Heart left ventricle (tissue), 16 donors: ENCODE measurements around the gene OPRL1. TPM values are rescaled to one million over a fixed set of nuclear protein-coding genes. Genes with fewer than 3 reads are reported as not detected.

Experiments
- ATAC-seq, 4 donors: fragments of 200-7000 bp; cut with Tn5 transposase; one replicate each; pipeline ENCODE4 v1.9.1; 2020 to 2022; ENCODE audit warnings: moderate library complexity in 4 of 4, mild to moderate bottlenecking in 3 of 4, moderate number of reproducible peaks in 1 of 4
- DNase-seq, 5 donors: peaks; one replicate each; pipeline ENCODE4 v3.0.0-alpha.2; 2020
- H3K27ac ChIP-seq, 12 donors: fragments of 200-600 bp; sonication (generic) in 4 of 12; one replicate each; pipeline versions ENCODE4 v1.5.0 to v1.8.0; 2016 to 2022; ENCODE audit warnings: mild to moderate bottlenecking in 2 of 12
- H3K27me3 ChIP-seq, 9 donors: fragments of 200-600 bp; sonication (generic) in 2 of 9; one replicate each; pipeline versions ENCODE4 v1.5.1 to v1.8.0; 2016 to 2022; ENCODE audit warnings: mild to moderate bottlenecking in 3 of 9
- H3K36me3 ChIP-seq, 9 donors: fragments of 200-600 bp; sonication (generic) in 2 of 9; one replicate each; pipeline versions ENCODE4 v1.5.0 to v1.8.0; 2018 to 2022; ENCODE audit warnings: mild to moderate bottlenecking in 2 of 9
- H3K4me1 ChIP-seq, 12 donors: fragments of 200-600 bp; sonication (generic) in 4 of 12; one replicate each; pipeline versions ENCODE4 v1.5.0 to v1.8.0; 2016 to 2022; ENCODE audit warnings: mild to moderate bottlenecking in 3 of 12
- H3K4me3 ChIP-seq, 12 donors: fragments of 200-600 bp; sonication (generic) in 4 of 12; one replicate each; pipeline versions ENCODE4 v1.5.0 to v1.8.0; 2017 to 2022; ENCODE audit warnings: mild to moderate bottlenecking in 9 of 12, moderate library complexity in 4 of 12
- H3K9me3 ChIP-seq, 12 donors: fragments of 200-600 bp; sonication (generic) in 4 of 12; one replicate each; pipeline versions ENCODE4 v1.5.0 to v1.8.0; 2016 to 2022; ENCODE audit warnings: mild to moderate bottlenecking in 1 of 12
- POLR2A ChIP-seq, 2 donors: fragments of 450-650 bp; IDR thresholded peaks; one replicate each; pipeline ENCODE4 v1.6.1; 2017; ENCODE audit warnings: antibody characterized with exemption in 2 of 2, mild to moderate bottlenecking in 2 of 2, moderate library complexity in 2 of 2
- WGBS, 4 donors: extraction: QIAGEN DNeasy Blood & Tissue Kit in 2 of 4; methylation state at CpG; one replicate each; pipeline versions ENCODE4 v1.1.5 to v1.1.7; 2013 to 2018; 5-methylcytosine and 5-hydroxymethylcytosine counted together
- intact Hi-C, 10 donors: fragments of 100-400 bp; cut with DNase I; formaldehyde crosslinking; loops; one replicate each; pipeline versions ENCODE4 v1.11.1 to v1.14.2; 2022
- polyA plus RNA-seq, 2 donors: library from polyadenylated mRNA; stranded (reverse); fragments of 200-250 nt; gene quantifications; one replicate each; pipeline ENCODE4 v1.2.3, GENCODE V29; 2013
- total RNA-seq, 9 donors: library from RNA; depleted of rRNA in 2 of 9; stranded (reverse); fragments of >200 nt in 2 of 9; fragmentation: NEBNext Ultra II Directional in 3 of 9; extraction: Animal tissue kit (Norgen Biotek cat#: 25700) in 3 of 9; gene quantifications; one replicate each; pipeline versions ENCODE4 v1.1.0 to v1.2.4, GENCODE V29; 2016 to 2023
- TF ChIP-seq, protein P1 (sequence below), 12 donors: fragments of 200-600 bp; sonication (generic) in 4 of 12; IDR thresholded peaks; one replicate each; pipeline versions ENCODE4 v1.5.0 to v1.8.0; 2018 to 2022; ENCODE audit warnings: antibody characterized with exemption in 12 of 12, mild to moderate bottlenecking in 5 of 12
- donor health status: ischemic (EF 13 %, LVEDD 7.1; RV severe dilation, severe dysfunction).
- donor health status: healthy with polysubstance abuse.
- donor health status: DM: no; HTN: yes; CAD: no.
- donor health status: DM: no; HTN: no; CAD: no.
- donor health status: ischemic (EF 25% LVEDD 6.9; RV normal size, moderate dysfunction).
- donor health status: ischemic (EF 25% LVEDD 5.7; RV mildly dilated, moderate dysfunction).
- donor health status: healthy.
- donor health status: DM: yes; HTN: yes; CAD: no.
- donor health status: ischemic (EF 35%, LVEDD 5.7; RV mildly dilated, moderate dysfunction).
- donor health status: nonischemic (EF 11% LVEDD 7.7; RV severe dilation, severe dysfunction).
- donor health status: DM: yes; HTN: yes; CAD: no.
- donor health status: PGD.
- donor health status: ischemic (EF 29% LVEDD 5.4; RV normal size, mild dysfunction).
- donor health status: nonischemic (EF 23%, LVEDD 6.1; RV moderate dilation, normal function).

Gene OPRL1
- total and polyA plus RNA-seq, 11 donors: 0.18 to 1.9 (median 0.54) TPM

DNA sequence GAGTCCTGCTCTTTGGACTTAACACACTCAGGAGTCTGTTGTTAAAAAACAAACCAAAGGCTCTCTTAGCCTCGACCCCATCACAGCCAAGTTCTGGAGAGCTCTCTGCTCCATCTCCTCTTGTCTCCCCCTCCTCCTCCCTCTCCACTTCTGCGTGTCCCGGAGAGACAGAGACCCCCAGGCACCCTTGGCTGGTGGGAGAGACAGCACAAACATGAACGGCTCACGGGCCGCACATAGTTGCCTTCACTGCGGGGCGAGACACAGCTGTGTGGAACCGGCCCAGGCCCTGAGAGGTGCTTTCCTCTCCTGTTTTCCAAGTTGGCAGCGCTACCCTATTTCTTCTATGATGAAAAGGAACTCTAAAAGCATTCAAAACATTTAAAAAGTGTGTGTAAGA, 61.1 kb downstream of the OPRL1 start:
- TF ChIP-seq POLR2A (IDR thresholded peaks at IDR 0.05): no peak
- TF ChIP-seq, protein P1, sequence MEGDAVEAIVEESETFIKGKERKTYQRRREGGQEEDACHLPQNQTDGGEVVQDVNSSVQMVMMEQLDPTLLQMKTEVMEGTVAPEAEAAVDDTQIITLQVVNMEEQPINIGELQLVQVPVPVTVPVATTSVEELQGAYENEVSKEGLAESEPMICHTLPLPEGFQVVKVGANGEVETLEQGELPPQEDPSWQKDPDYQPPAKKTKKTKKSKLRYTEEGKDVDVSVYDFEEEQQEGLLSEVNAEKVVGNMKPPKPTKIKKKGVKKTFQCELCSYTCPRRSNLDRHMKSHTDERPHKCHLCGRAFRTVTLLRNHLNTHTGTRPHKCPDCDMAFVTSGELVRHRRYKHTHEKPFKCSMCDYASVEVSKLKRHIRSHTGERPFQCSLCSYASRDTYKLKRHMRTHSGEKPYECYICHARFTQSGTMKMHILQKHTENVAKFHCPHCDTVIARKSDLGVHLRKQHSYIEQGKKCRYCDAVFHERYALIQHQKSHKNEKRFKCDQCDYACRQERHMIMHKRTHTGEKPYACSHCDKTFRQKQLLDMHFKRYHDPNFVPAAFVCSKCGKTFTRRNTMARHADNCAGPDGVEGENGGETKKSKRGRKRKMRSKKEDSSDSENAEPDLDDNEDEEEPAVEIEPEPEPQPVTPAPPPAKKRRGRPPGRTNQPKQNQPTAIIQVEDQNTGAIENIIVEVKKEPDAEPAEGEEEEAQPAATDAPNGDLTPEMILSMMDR (IDR thresholded peaks at IDR 0.05): no peak
- Histone ChIP-seq H3K4me3 (no peak overlapping the region), H3K4me1 (no peaks in the 10 kb centered on the region), H3K27ac (no peak overlapping the region), H3K36me3 (no peaks in the 10 kb centered on the region), H3K27me3 (peaks cover 0 to 14% (median 0%) of the 10 kb centered on the region in 9 donors), H3K9me3 (peaks cover 0 to 10% (median 0%) of the 10 kb centered on the region in 12 donors)
- 76 to 84% (median 81%) methylated on average over 10 of the region's 10 CpGs for WGBS, 4 donors
- ATAC-seq (no peak), DNase-seq (peak in 1 of 5 donors; percentile 46)
- intact Hi-C loops: no loop called here

DNA sequence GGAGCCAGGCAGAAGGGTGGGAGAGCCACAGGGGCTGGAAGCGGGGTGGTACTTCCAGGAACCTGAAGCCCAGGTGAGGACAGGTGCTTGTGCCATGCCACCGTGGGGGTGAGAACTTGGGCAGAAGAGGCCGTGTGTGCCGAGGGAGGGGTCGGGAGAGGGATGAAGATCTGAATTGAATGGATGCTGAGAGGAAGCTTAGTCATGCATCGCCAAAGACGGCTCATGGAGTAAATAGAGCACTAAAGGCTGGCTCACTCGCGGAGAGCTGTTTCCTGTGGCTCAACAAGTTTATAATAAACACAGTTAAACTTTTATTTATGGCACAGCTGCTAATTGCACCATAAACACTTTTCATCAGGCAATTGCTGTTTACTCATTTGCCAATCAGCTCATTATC, 62.7 kb downstream of the OPRL1 start:
- Histone ChIP-seq H3K4me3 (no peak overlapping the region), H3K36me3 (no peaks in the 10 kb centered on the region), H3K27ac (no peak overlapping the region), H3K4me1 (no peaks in the 10 kb centered on the region), H3K9me3 (peaks cover 0 to 10% (median 0%) of the 10 kb centered on the region in 12 donors), H3K27me3 (peaks cover 0 to 20% (median 0%) of the 10 kb centered on the region in 9 donors)
- 45 to 61% (median 56%) methylated on average over 9 of the region's 9 CpGs for whole genome bisulfite sequencing, 4 donors
- peak in 2 of 5 donors; percentile 5 to 33 for DNase-seq
- intact Hi-C loops: no loop called here
- TF ChIP-seq POLR2A (IDR thresholded peaks at IDR 0.05): no peak
- TF ChIP-seq, protein P1 (IDR thresholded peaks at IDR 0.05): no peak
- no peak for ATAC-seq

DNA sequence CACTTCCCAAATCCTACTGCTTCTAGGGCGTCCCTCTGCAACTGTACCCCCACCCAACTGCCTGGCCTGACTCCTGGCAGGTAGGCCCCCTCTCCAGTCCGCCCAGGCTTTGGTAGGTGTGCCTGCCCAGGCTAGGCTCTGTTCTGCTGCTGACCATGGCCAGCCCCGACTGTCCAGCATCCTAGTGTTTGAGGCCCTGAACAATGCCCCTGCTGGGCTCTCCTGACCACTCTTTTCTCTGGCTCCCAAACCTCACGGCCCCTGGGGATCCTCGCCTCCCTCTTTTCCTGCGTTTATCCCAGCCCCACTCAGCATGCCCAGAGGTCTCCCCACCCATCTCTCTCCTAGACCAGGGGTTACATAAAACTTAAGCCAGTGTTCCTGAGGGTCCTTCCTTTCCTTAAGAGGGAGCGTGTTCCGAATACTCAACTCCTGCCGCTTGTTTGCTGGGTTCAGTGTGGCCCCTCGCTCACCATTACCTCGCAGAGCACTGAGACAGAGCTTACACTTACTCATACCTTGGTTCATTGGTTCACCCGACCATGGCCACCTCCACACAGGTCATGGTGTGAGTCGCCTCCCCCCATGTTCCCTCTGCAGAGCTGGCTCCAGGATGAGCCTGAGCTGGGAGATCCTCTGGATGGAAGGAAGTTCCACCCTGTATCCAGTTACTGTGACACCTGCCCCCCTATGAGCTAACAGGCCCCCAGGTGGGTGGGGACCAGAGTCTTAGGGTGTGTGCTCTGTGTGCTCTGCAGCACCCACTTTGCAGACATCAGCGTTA, 63.3 kb downstream of the OPRL1 start:
- peaks cover 0 to 26% (median 0%) of the 10 kb centered on the region in 9 donors for H3K27me3 ChIP-seq
- no peak for ATAC-seq
- DNase-seq: peak in 2 of 5 donors; percentile 7 to 40
- no peak overlapping the region for H3K4me3 ChIP-seq
- no peaks in the 10 kb centered on the region for H3K4me1 ChIP-seq
- H3K36me3 ChIP-seq: no peaks in the 10 kb centered on the region
- intact Hi-C loops: no loop called here
- peaks cover 0 to 10% (median 0%) of the 10 kb centered on the region in 12 donors for H3K9me3 ChIP-seq
- no peak overlapping the region for H3K27ac ChIP-seq
- 78 to 84% (median 82%) methylated on average over 14 of the region's 14 CpGs for WGBS, 4 donors
- TF ChIP-seq, protein P1 (IDR thresholded peaks at IDR 0.05): no peak
- TF ChIP-seq POLR2A (IDR thresholded peaks at IDR 0.05): no peak

DNA sequence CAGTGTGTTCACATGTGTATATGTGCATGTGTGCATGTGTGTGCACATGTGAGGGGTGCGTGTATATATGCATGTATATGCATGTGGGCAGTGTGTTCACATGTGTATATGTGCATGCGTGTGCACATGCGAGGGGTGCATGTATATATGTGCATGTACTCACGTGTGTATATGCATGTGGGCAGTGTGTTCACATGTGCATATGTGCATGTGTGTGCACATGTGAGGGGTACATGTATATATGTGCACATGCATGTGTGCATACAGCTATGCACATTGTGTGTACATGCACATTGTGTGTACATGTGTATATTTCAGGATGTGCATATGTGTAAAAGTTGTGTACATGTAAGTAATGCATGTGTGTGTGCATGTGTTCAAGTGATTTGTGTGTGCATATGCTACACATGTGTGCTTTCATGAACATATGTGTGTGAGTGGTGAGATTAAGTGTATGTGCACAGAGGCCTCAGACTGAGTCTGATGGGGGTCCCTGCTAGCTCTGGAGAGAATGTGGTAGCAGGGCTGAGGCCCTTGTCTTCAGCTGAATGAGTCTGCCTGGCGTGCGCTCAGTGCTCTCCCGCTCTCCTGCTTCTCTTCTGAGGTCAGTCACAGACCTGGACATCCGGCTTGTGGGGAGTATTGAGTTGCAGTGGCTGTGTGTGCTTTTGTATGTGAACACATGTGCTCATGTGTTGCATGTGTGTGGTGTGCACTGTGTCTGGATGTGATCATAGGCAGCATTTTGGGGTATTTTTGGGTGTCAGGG, 64.4 kb downstream of the OPRL1 start:
- no peak for TF ChIP-seq POLR2A (IDR thresholded peaks at IDR 0.05)
- TF ChIP-seq, protein P1 (IDR thresholded peaks at IDR 0.05): no peak
- Histone ChIP-seq H3K9me3 (peaks cover 0 to 10% (median 0%) of the 10 kb centered on the region in 12 donors), H3K4me3 (no peak overlapping the region), H3K27ac (no peak overlapping the region), H3K36me3 (no peaks in the 10 kb centered on the region), H3K27me3 (peaks cover 0 to 27% (median 0%) of the 10 kb centered on the region in 9 donors), H3K4me1 (no peaks in the 10 kb centered on the region)
- DNase-seq: no peak
- no peak for ATAC-seq
- intact Hi-C loops: no loop called here
- WGBS, 4 donors: 75 to 92% (median 87%) methylated on average over 8 of the region's 8 CpGs
